ENCODE results near the gene FBF1.

Gene FBF1

GRCh38 chr17:75914643-75915267, 26.1 kb downstream of the FBF1 start:
- DNase-seq: no peak

DNA sequence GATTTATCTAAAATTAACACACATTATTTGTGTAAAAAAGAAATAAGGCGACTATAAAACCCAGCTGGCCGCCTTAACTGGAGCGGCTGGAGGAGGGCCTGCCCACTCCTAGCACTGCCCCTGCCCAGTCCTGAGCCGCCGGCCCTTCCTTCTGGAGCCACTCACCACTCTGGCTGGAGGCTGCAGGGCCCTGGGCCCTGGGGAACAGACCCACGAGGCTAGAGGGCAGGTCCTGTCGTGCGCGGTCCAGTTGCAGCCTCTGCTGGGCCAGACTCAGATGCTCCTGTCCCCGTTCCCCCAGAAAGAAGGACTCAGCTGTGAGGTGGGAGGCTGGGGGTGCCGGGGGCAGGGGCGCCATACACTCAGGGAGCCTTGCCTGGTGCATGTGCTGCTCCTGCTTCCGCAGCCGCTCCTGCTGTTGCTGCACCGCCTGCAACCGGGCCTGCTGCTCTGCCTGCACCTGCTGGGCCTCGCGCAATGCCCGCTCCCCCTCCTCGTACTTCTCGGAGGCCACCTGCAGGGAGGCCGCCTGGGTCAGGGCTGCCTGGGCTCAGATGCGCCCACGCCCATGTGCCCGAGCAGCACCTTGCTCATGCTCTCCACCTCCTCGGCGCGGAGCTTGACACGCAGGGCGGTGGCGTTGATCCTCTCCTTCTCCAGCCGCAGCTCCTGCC, 27.2 kb downstream of the FBF1 start:
- DNase-seq: no peak

DNA sequence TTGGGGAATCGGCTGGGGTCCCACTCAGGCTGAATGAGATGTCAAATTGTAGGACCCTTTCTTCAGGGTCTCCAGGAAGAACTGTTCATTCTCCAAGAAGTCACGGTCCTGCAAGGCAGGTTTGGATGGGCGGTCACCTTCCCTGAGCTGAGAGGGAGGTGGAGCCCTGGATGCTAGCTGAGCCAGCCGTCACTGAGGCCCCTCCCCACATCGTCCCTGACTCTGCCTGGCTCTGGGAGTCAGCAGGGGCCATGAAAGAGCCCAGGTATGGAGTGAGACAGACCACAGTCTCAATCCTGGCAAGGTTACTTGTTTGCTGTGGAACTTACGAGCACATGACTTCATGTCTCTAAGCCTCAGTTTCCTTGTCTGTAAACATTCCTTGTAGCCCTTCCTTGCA, 30.1 kb downstream of the FBF1 start:
- DNase-seq: no peak

DNA sequence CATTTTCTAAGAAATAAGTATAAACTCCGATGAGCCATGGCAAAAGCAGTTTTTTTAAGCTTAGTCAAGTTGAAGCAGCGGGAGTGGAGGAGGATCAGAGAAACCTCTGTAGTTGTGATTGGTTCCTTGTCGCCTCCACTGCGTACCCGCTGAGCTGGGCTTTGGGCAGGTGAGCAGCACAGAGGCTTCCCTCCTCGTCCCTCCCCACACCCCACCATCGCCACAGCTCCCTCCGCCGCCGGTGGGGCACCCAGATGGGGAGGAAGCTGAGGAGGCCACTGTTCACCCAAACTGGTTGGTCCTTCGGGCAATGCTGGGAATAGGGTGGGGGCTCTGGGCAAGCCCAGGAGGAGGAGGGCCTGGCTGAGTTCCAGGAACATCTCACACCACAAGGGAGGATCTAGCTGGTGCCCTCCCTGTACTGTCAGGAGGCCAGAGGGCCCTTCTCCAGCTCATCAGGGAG, 31.0 kb downstream of the FBF1 start:
- DNase-seq: no peak

DNA sequence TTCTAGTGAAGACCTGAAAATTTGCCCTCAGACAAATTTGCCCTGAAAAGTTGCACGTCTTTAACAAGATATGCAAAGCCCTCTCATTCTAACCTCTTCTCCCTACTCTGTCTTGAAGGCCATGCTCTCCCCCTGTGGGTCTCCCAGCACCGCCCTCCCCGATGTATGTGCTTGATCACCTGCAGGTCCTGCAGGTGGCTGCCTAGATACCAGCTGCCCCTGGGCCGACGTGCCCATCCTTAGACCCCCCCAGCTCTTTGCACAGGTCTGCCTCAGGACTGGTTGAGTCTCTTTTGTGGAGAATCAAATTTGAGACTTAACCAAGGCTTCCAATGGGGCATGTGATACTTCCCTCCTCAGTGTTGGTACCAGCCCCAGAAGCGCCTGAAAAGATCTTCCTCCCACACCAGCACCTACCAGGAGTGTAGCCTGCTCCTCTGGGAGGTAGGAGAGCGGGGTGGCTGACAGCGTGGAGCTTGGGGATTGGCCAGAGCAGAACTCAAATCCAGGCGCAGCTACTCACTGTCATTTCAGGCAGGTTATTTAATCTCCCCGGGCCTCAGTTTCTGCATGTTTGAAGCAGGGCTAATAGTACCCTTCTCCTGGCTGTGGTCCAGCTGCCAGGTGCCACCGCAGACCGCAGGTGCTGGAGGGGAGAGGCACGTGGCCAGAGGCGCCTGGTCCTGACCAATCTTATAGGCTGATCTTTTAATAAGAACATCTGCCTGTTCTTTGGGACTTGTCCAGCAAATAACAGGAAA, 31.6 kb downstream of the FBF1 start:
- DNase-seq: no peak

GRCh38 chr17:75908201-75908600, 32.6 kb downstream of the FBF1 start:
- DNase-seq: no peak

DNA sequence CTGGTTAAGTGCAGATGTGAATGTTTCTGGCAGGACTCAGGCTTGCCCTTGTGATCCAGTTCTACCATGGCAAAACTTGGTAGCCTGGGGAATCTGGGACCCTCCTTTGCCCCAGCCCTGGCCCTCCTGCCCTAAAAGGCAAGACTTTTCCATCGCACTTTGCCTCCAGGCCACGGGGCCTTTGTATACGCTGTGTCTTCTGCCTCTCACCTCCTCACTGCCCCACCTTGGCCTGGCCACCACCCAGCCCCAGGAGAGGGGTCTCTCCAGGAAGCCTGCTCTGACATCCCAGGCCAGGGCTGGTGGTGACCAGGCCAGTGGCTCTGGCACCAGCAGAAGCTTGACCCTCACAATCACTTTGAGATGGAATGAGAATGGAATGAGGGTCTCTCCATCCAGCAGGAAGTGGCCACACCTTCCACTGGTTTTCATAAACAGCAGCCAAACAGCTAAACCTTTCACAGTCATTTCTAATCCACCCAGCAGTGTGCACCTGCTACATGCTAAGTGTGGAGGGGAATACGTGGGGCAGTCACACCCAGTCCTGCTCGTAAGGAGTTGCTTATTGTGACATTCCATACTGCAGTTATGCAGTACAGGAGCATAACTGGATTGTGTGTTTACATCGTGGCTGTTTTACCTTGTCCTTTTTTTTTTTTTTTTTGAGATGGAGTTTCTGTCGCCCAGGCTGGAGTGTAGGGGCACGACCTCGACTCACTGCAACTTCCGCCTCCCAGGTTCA, 34.5 kb downstream of the FBF1 start:
- DNase-seq: no peak

DNA sequence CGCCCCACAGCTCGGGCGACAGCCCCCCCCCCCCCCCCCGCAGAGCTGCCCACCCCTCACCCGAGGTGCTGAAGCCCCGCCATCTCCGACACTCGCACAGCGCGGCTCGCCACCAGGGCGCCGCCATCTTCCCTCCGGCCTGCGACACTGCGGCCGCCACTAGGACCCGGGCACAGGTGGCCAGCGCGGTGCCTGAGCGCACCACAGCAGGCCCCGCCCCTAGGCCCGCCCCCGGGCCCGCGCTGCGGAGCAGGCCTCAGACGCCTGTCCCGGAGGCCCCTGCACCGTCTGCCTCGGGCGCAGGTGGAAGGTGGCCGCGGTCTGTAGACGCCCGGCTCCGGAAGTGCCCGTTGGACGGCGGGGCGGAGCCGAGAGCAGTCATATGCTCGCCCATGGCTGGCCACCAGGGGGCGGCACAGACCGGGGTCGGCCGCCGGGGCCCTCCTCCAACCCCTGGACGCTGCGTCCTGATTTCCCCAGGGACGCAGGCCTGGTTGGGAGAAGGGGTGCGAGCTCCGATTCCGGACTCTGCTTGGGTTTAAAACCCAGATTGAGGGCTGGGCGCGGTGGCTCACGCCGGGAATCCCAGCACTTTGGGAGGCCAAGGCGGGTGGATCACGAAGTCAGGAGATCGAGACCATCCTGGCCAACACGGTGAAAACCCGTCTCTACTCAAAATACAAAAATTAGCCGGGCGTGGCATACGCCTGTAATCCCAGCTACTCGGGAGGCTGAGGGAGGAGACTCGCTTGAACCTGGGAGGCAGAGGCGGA, 35.9 kb downstream of the FBF1 start, which contains the start of gene MRPL38:
Gene MRPL38 (minus strand): TSS at position 136 of the 773 bp plus-strand sequence. CDS start 9 bp downstream, at position 127.
- DNase-seq: peak; percentile 96

GRCh38 chr17:75902406-75902805, 38.4 kb downstream of the FBF1 start:
- DNase-seq: no peak

DNA sequence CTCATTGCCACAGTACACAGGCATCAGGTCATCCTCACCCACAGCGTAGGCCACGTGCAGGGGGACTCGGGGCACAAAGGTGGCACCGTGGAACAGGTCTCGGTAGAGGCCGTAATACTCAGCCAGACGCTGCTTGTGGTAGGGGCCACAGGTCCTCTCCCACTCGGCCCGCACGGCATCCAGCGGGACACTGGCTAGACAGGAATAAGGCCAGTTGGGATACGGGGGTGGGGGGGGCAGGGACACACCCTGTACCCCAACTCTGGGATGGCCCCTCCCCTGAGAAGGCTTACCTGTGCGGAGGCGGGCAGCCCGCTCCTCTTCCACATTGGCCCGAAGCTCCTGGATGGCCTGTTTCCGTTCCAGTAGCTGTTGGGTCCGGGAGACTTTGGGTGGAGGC, 39.1 kb downstream of the FBF1 start:
- DNase-seq: no peak

DNA sequence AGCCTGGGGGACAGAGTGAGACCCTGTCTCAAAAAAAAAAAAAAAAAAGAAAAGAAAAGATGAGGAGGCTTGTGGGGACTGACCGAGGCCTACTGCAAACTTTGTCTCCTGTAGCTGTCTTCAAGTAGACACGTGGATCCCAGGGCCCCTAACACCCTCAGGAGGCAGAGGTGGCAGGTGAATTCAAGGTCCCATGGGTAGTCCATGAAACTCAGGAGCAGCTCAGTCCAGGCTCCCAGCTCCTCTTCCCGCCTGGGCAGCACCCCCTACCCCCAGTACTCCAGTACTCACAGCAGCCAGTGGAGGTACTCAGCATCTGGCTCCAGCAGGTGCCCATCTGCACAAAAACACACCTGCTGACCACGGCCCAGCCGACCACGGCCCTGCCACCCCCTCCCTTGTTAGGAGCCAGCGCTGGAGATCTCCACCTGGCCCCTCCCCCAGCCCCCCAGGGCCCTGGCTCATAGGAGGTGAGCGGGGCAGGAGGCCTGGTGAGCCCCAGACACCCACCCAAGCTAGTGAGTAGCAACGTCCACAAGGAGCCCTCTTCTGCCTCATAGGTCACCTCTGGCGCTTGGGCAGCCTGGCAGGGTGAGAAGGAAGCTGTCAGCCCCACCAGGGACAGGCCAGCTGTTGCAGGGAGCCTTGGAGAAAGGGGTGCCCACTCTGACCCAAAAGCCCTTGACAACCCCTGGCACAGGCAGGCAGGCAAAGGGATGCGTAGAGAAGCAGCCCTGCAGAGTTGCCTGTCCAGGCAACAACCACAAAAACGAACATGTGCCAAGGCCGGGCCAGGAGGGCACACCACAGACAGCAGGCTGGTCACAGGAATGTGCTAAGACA, 39.9 kb downstream of the FBF1 start:
- DNase-seq: no peak

- no peak for DNase-seq
These were observed 40.9 kb downstream of the FBF1 start for GRCh38 chr17:75899767-75900468.

- no peak for DNase-seq
These were observed 41.5 kb downstream of the FBF1 start for GRCh38 chr17:75899353-75899752.

GRCh38 chr17:75898791-75899190, 42.1 kb downstream of the FBF1 start:
- no peak for DNase-seq

DNA sequence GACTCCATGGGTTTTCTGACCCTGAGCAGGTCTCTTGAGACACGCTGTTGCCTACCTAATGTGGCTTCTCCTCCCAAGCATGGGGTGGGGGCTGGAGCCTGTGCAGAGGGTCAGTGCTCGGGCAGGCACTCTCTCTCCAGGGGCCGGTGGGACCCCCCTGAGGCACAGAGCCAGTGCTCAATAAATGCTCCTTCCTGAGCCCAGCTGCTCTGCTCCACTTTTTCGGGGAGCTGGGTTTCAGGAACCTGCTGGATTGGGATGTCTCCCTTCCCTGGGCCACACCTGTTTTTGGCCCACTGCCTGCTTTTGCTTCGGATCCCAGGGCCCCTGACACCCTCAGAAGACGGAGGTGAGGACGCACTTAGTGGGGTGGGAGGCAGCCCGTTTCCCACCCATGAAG, 42.8 kb downstream of the FBF1 start:
- no peak for DNase-seq

GRCh38 chr17:75897160-75898019, 43.5 kb downstream of the FBF1 start:
- no peak for DNase-seq

- DNase-seq: peak; percentile 84
These were observed 44.3 kb downstream of the FBF1 start, which contains the start of gene TRIM65 for GRCh38 chr17:75896415-75897159. Gene TRIM65 (minus strand): TSS chr17:75896951. CDS start chr17:75896937, 14 bp downstream.

DNA sequence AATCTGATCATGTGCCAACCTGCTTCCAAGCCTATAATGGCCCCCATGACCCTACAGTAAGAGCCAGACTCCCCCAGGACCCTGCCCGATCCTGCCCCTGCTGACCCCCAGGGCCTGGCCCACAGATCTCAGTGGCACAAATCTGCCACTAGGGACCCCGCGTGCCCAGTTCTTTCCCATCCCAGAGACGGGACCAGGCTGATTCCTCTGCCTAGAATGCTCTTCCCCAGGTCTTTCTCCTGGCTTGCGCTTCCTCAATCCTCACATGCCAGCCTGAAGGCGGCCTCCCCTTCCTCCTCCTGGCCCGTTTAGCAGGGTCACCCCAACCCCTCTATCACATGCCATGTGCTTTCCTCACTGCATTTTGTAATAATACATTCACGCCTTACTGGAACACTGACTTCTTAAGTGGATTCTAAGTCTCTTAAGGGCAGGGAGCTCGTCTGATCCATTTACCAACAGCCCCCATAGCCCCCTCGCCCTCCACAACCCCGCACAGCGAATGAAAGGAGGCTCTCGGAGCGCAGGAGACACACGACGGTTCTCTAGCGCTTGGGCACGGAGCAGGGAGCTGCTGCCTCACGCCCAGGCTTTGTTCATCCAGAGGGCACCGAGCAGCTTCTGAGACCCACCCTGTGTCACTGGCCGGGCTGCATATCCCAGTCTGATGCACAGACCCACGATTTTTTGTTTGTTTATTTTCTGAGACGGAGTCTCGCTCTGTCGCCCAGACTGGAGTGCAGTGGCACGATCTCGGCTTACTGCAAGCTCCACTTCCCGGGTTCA, 45.3 kb downstream of the FBF1 start:
- DNase-seq: peak; percentile 46
